ENCODE results near the gene IPO4.

IPO4 gene

GRCh38 chr14:24132976-24133375 lies 55.6 kb downstream of the IPO4 start:
- no peak for DNase-seq (ENCODE audit: extremely low spot score)
- no peak for TF ChIP-seq CTCF (IDR thresholded peaks at IDR 0.05; ENCODE audit: control extremely low read depth, extremely low read depth, low read depth, missing control alignments)
- ChIA-PET POLR2A (interaction anchor here (1.0 kb wide), 1 partner anchor 18 kb away, joined by 3 read pairs; the partner anchor contains the start of genes DCAF11 and NRL), CTCF (interaction anchor here (0.9 to 9.1 kb wide), 7 partner anchors 9 to 109 kb away, joined by 3 to 58 read pairs (median 4); partner anchors contain the start of genes DCAF11, IRF9, NRL and TINF2)

GRCh38 chr14:24132061-24132685 lies 56.4 kb downstream of the IPO4 start:
- DNase-seq (ENCODE audit: extremely low spot score): no peak
- CTCF ChIA-PET: interaction anchor here (1.0 to 9.1 kb wide), 3 partner anchors 15 to 28 kb away, joined by 3 to 58 read pairs (median 3); partner anchors contain the start of genes DCAF11 and NRL
- TF ChIP-seq CTCF (IDR thresholded peaks at IDR 0.05; ENCODE audit: control extremely low read depth, extremely low read depth, low read depth, missing control alignments): no peak
- POLR2A ChIA-PET: interaction anchor here (0.6 kb wide), 1 partner anchor 73 kb away, joined by 3 read pairs; the partner anchor contains the start of gene TSSK4

DNA sequence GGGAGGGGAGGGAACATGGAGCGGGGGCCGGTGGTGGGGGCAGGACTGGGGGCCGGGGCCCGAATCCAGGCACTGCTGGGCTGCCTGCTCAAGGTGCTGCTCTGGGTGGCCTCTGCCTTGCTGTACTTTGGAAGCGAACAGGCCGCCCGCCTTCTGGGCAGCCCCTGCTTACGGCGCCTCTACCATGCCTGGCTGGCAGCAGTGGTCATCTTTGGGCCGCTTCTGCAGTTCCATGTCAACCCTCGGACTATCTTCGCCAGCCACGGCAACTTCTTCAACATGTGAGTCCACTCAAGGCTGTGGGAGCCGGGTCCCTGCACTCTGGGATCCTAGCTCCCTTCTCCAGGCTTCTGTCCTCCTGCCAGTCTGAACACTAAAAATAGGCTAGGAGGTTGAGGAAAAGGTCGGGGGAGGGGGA lies 57.1 kb downstream of the IPO4 start:
- no peak for TF ChIP-seq CTCF (IDR thresholded peaks at IDR 0.05; ENCODE audit: control extremely low read depth, extremely low read depth, low read depth, missing control alignments)
- ChIA-PET CTCF (interaction anchor here (1.1 to 9.1 kb wide), 2 partner anchors 14 to 23 kb away, joined by 3 to 58 read pairs; partner anchors contain the start of genes DCAF11 and NRL), POLR2A (interaction anchor here (0.6 kb wide), 1 partner anchor 130 kb away, joined by 5 read pairs; no protein-coding TSS in a partner anchor)
- no peak for DNase-seq (ENCODE audit: extremely low spot score)

DNA sequence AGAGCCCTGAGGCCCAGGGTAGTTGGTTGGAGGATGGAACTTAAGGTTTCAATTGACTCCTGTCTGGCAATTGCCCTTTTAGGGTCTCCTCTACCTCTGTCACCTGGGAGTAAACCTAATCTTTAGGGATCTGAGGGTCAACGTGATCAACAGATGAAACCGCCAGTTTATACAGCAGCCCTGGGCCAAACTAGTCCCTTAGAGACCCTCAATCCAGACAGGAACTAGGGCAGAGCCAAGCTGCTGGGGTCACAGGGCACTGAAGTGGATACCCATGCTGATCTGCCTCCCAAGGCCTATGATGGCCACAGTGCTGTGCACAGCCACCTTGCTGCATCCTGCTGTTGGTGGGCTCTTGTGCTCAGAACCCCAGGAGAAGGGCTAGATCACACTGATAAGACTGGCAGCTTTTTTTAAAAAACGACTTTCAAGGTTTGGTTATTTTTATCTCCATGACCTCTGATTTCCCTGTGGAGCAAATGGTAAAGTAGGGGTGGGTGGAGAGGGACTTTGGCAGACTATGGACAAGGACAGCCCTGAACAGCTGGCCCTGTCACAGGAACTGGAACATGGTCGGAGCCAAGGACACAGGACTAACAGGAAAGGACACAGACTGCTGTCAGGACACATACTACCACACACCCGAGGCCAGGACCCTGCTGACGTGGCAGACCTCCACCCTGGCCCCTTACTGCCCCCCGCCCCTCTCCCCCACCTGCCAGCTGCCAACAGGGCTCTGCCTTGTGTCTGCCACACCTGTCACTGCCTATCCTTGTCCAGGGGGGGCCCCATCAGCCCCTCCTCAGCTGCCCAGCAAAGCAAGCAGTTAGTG lies 57.7 kb downstream of the IPO4 start:
- ChIA-PET POLR2A (interaction anchor here (0.6 to 1.5 kb wide), 2 partner anchors 16 to 129 kb away, joined by 3 to 5 read pairs; partner anchors contain the start of genes DCAF11 and NRL), CTCF (interaction anchor here (1.1 to 9.1 kb wide), 2 partner anchors 14 to 23 kb away, joined by 3 to 58 read pairs; partner anchors contain the start of genes DCAF11 and NRL)
- no peak for DNase-seq (ENCODE audit: extremely low spot score)
- TF ChIP-seq CTCF (IDR thresholded peaks at IDR 0.05; ENCODE audit: control extremely low read depth, extremely low read depth, low read depth, missing control alignments): no peak

- no peak for TF ChIP-seq CTCF (IDR thresholded peaks at IDR 0.05; ENCODE audit: control extremely low read depth, extremely low read depth, low read depth, missing control alignments)
- DNase-seq (ENCODE audit: extremely low spot score): no peak
- ChIA-PET POLR2A (interaction anchor here (1.5 kb wide), 1 partner anchor 16 kb away, joined by 3 read pairs; the partner anchor contains the start of genes DCAF11 and NRL), CTCF (interaction anchor here (9.1 kb wide), 1 partner anchor 13 kb away, joined by 58 read pairs; the partner anchor contains the start of genes DCAF11 and NRL)
These were observed 58.3 kb downstream of the IPO4 start, which contains the start of gene FITM1 for GRCh38 chr14:24130380-24130716. Gene FITM1 (plus strand): TSS chr14:24130659. CDS start chr14:24131564, 905 bp downstream.

Data from GM10248 (cell line).